HG03045 (cell line): ENCODE data around the gene ACBD6.

Experiments used
- ATAC-seq: cut with Tn5 transposase; IDR thresholded peaks from one replicate; pipeline ENCODE4 v1.9.1; 2021; ENCODE audit warnings: mild to moderate bottlenecking, moderate library complexity; ENCODE audit not compliant: unreplicated experiment

Gene ACBD6

DNA sequence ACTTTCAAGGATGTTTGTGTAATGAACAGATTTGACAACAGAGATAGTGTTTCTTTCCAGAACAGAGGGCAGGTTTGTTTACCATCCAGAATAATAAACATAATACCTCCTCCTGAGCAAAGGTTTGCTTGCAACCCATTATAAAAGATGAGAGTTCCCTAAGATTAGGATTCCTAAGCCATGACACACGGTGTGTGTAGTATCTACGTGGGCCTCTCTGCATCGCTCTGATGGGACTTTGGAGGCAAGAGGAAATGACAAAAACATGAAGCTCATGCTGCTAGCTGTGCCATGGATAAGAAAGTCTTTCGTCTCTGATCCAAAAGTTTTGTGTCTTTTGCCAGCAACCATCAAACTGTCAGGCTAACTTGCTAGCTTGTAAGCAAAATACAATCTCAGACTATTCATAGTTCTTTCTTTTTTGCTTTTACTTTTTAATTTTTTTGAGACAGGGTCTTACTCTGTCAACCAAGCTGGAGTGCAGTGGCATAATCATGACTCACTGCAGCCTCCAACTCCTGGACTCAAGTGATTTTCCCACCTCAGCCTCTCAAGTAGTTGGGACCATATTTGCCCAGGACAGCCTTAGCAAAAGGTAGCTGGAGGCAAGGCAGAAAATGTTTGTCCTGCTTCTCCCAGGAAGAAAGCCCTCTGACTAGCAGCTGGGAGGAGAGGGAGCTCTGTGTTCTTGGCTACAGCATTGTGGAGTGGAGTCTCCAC is 191.2 kb downstream of the ACBD6 start:
- no peak for ATAC-seq

- ATAC-seq, result no peak
These were observed 192.3 kb downstream of the ACBD6 start for GRCh38 chr1:180310095-180310494.

DNA sequence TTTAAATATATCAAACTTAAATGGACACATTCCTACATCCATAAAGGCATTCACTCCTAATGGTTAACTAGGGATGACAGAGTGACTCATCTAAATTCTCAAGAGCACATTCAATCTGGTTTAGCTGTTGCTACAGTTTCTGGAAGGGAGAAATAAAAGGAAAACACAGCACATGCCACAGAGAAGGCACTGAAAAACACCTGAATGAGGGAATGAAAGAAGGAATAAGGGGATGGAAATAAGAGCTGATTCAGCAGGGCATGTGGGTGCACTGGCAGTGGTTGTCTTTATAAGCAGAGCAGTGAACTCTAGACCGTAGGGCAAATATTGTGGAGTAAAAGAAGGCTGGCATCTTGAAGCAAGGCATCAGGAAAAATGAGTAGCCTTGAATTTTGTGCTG is 193.0 kb downstream of the ACBD6 start:
- no peak for ATAC-seq

DNA sequence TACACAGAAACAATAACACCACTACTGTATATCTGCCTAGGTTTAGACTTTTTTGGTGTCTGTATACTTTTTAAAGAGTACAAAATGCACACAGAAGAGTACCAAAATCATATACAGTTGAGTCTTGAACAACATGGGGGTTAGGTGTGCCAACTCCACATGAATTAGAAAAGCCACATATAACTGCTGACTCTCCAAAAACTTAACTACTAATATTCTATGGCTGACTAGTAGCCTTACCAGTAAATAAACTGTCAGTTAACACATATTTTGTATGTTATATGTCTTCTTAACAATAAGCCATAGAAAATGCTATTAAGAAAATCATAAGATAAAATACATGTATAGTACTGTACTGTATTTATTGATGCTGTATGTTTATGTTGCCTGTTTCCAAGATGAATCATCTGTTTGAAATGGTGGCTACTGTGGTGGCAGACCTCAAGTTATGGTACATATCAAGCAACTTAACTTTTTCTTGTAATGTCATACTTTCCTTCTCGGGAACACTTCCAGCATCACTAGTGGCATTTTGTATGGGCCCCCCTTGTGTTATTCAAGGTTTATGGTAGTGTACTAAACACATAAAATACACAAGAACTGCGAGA is 201.1 kb downstream of the ACBD6 start:
- ATAC-seq, result no peak

DNA sequence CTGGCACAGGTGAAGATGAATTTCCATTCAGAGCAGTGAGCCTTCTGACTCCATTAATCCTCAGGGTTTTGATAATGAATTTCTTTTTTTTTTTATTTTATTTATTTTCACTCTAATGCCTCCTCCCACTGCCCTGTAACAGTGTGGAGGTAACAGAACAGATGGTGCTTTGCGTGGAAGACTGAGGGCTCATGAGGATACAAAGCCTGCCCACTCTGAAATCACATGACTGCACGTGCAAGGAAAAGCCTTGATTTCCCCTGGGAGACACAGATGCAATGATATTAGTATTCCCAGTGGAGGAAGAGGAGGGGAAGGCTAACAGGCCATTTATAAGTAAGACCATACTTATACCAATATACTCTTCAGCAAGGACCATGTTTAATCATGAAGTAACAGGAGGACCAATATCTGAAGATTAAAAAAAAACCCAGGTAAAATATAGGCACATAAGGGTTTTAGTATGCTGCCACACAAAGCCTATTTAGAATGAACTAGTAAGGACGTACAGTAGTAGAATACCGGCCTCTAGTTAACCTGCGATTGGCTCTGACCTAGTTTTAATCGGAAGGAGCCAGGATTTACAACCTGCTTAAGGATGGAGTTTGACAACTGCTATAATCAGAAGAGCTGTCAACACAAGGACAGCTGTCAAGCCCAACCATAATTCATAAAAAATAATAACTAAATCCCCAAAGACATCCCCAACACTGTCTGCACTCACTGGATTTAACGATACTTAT is 202.7 kb downstream of the ACBD6 start:
- ATAC-seq, result no peak

- ATAC-seq, result no peak
These were observed 206.4 kb downstream of the ACBD6 start for GRCh38 chr1:180295999-180296398.

DNA sequence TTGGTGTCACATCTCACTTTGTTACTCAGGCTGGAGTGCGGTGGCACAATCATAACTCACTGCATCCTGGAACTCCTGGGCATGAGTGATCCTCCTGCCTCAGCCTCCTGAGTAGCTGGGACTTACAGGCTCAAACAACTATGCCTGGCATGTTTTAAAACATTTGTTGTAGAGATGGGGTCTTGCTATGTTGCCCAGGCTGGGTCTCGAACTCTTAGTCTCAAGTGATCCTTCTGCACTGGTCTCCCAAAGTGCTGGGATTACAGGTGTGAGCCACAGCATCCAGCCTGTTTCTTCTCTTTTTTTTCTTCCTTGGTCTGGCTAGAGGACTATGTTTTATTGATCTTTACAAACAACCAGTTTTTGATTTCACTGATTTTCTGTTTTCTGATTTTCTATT is 207.7 kb downstream of the ACBD6 start:
- no peak for ATAC-seq

DNA sequence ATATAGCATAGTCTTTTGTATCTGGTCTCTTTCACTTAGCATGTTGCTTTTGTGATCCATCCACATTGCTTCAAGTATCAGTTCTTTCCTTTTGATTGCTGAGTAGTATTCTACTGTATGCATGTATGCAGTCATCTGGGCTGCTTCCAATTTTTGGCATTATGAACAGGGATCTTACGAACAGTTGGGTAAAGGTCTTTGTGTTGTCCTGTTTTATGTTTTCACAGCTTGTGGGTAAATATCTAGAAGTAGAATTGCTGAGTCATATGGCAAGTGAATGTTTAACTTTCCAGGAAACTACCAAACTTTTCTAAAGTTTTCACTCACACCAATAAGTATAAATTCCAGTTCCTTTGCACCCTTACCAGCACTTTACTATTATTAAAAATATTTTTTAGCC is 211.4 kb downstream of the ACBD6 start:
- no peak for ATAC-seq

- ATAC-seq, result no peak
These were observed 211.9 kb downstream of the ACBD6 start for GRCh38 chr1:180290265-180291001.

DNA sequence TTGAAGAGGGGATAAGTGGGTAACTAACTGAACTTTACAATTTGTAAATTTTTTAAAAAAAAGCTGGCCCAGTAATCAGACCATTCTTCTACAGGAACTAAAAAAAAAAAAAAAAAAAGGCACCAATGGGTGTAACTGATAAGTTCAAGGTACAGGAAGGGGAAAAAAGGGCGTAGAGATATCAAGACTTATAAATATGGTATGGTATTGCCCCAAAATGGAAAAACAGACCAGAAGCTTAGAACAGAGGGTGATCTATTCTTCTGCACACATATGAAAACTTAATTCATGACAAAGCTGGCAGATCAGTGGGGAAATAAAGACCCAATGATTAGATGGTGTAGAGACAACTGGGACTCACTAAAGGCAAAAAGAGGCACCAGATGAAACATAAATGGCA is 213.4 kb downstream of the ACBD6 start:
- ATAC-seq, result no peak

DNA sequence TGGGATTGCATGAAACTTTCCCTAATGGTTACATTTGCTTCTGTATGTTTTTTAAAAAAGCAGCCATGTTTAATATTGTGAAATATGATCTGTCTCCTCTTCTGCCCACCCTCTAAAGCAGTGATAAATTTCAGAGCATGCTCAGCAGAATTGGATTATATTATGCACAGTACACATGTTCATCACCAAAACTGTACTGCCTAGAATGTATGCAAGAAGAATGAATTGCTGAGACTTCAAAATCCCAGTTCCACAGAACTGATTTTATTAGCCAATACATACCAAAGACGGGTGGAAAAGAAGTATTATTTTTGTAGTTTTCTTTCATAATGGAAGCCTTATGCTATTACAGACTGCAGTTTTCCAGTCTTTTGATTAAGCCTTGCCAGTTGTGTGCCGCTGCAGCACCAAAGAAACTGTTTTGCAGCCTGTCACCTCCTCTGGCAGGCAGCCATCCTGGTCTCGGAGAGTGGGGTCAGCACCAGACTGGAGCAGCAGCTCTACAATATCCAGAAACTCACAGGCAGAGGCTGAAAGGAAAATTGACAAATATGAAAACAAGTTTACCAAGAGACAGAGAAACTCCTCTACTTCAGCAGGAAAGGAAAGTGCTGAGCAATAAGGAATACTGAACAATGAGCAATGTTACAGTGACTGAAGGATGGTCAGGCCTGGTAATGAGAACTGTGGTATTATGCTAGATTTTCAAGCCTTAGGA is 214.2 kb downstream of the ACBD6 start:
- ATAC-seq, result no peak

DNA sequence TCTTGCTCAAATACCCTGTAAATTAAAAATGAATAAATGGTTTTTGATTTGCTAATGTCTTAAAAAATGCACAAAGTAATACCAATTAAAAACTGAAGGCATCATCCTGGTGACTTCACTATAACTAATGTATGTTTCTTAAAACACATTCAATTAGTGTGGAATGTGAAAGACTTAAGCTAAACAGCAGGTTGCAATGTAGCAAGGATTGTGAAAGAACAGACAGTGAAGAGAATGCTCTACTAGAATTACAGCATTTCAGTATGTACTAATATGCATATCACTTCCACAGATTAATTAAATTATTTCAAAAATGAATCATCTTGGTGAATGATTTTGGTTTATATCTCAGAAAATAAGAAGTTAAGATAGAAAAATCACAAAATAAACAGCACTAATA is 216.0 kb downstream of the ACBD6 start:
- no peak for ATAC-seq

- no peak for ATAC-seq
These were observed 219.3 kb downstream of the ACBD6 start for GRCh38 chr1:180283098-180283497.

GRCh38 chr1:180282401-180283044 is 219.9 kb downstream of the ACBD6 start:
- no peak for ATAC-seq

GRCh38 chr1:180281490-180281889 is 220.9 kb downstream of the ACBD6 start:
- ATAC-seq, result no peak

- ATAC-seq, result no peak
These were observed 221.8 kb downstream of the ACBD6 start for GRCh38 chr1:180280617-180281016.

- no peak for ATAC-seq
These were observed 222.7 kb downstream of the ACBD6 start for GRCh38 chr1:180279651-180280050.

DNA sequence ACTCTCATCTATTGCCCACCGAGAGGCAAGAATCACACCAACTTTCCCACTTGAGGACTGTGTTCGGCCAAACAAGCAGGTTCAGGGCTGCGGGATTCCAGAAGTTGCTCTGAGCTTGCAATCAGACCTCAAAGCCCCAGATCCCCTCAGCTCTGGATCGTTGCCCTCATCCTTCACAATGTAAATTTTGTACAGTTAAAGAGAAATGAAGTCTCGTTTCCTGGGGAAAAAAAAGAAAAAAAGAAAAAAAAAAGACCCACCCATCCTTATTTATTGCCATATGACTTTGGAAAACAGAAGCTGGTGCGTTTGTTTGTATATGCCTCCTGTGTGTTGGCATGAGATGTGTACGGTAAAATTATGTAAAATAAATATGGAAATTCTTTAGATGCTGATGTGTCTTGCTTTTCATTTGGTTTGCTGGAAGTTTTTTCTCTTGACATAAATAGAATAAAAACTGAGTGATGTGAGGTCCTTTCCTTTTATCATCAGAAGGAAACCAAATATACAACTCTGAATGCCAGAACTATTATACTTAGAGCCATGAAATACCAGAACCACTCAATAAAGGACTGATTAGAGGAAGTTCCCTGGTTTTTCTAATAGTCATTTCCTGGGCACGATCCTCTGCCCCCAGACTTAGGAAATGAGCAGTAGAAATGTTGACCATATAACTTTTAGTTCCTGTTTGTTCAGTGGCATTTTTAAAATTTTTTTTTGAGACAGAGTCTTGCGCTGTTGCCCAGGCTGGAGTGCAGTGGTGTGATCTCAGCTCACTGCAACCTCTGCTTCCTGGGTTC is 223.6 kb downstream of the ACBD6 start:
- ATAC-seq, result no peak

DNA sequence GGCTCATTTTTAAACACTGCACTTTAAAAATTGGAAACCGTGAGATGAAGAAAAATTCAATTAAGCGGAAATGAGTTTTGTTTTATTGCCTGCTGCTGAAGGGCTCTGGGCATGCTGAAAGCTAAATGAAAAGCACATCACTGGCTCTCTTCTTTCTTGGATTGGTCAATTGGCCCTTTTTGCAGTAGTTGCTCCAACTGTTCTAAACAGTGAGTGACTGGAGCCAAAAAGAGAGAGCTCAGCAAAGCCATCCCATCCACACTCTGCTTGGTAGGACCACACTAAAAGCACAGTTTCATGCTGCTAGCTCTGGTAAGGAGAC is 224.2 kb downstream of the ACBD6 start:
- ATAC-seq, result no peak
